ENCODE data around the gene BNIP5.

BNIP5 gene

GRCh38 chr6:36337814-36338213 is 1.1 kb upstream of the BNIP5 start:
- Histone ChIP-seq H4K20me1 (ENCODE audit: insufficient read depth, low read length) (no peaks in the 10 kb centered on the region), H3K4me1 (ENCODE audit: low read length) (peaks cover 52% of the 10 kb centered on the region), H3K27me3 (ENCODE audit: low read depth, low read length) (peaks cover 44% of the 10 kb centered on the region), H2AFZ (ENCODE audit: low read depth, low read length) (no peak overlapping the region), H3K9ac (ENCODE audit: low read length) (no peak overlapping the region), H3K27ac (ENCODE audit: low read length) (no peak overlapping the region), H3K4me3 (ENCODE audit: low read length) (no peak overlapping the region), H3K79me2 (ENCODE audit: low read length) (no peaks in the 10 kb centered on the region), H3K36me3 (replicated peaks; ENCODE audit: low read depth, low read length) (no peaks in the 10 kb centered on the region), H3K9me3 (ENCODE audit: insufficient read depth, low read length) (no peaks in the 10 kb centered on the region), H3K4me2 (ENCODE audit: low read length) (no peak overlapping the region)
- TF ChIP-seq EZH2phosphoT487 (IDR thresholded peaks at IDR 0.05; ENCODE audit: low read depth) (no peak), CTCF (IDR thresholded peaks at IDR 0.05; ENCODE audit: low read depth, low read length) (no peak)

- no peaks in the 10 kb centered on the region for H4K20me1 ChIP-seq (ENCODE audit: insufficient read depth, low read length)
- peak overlapping the region; percentile 64 for H3K4me2 ChIP-seq (ENCODE audit: low read length)
- no peak overlapping the region for H3K4me3 ChIP-seq (ENCODE audit: low read length)
- H3K36me3 ChIP-seq (replicated peaks; ENCODE audit: low read depth, low read length) = no peaks in the 10 kb centered on the region
- no peaks in the 10 kb centered on the region for H3K9me3 ChIP-seq (ENCODE audit: insufficient read depth, low read length)
- H2AFZ ChIP-seq (ENCODE audit: low read depth, low read length) = no peak overlapping the region
- peaks cover 46% of the 10 kb centered on the region for H3K4me1 ChIP-seq (ENCODE audit: low read length)
- peaks cover 42% of the 10 kb centered on the region for H3K27me3 ChIP-seq (ENCODE audit: low read depth, low read length)
- no peak overlapping the region for H3K9ac ChIP-seq (ENCODE audit: low read length)
- no peaks in the 10 kb centered on the region for H3K79me2 ChIP-seq (ENCODE audit: low read length)
- no peak overlapping the region for H3K27ac ChIP-seq (ENCODE audit: low read length)
- no peak for TF ChIP-seq CTCF (IDR thresholded peaks at IDR 0.05; ENCODE audit: low read depth, low read length)
- TF ChIP-seq EZH2phosphoT487 (IDR thresholded peaks at IDR 0.05; ENCODE audit: low read depth) = no peak
Measured at GRCh38 chr6:36336208-36336710, 429 bp downstream of the BNIP5 start.

- no peak for TF ChIP-seq CTCF (IDR thresholded peaks at IDR 0.05; ENCODE audit: low read depth, low read length)
- no peak for TF ChIP-seq EZH2phosphoT487 (IDR thresholded peaks at IDR 0.05; ENCODE audit: low read depth)
- Histone ChIP-seq H3K4me3 (ENCODE audit: low read length) (no peak overlapping the region), H3K27ac (ENCODE audit: low read length) (no peak overlapping the region), H2AFZ (ENCODE audit: low read depth, low read length) (no peak overlapping the region), H3K9ac (ENCODE audit: low read length) (no peak overlapping the region), H3K4me2 (ENCODE audit: low read length) (no peak overlapping the region), H3K79me2 (ENCODE audit: low read length) (no peaks in the 10 kb centered on the region), H3K9me3 (ENCODE audit: insufficient read depth, low read length) (no peaks in the 10 kb centered on the region), H3K27me3 (ENCODE audit: low read depth, low read length) (peaks cover 42% of the 10 kb centered on the region), H4K20me1 (ENCODE audit: insufficient read depth, low read length) (no peaks in the 10 kb centered on the region), H3K36me3 (replicated peaks; ENCODE audit: low read depth, low read length) (no peaks in the 10 kb centered on the region), H3K4me1 (ENCODE audit: low read length) (peaks cover 41% of the 10 kb centered on the region)
Measured at GRCh38 chr6:36335465-36336207, 1.1 kb downstream of the BNIP5 start.

- no peak overlapping the region for H3K27ac ChIP-seq (ENCODE audit: low read length)
- no peaks in the 10 kb centered on the region for H3K79me2 ChIP-seq (ENCODE audit: low read length)
- H3K9me3 ChIP-seq (ENCODE audit: insufficient read depth, low read length) = no peaks in the 10 kb centered on the region
- H3K27me3 ChIP-seq (ENCODE audit: low read depth, low read length) = peaks cover 36% of the 10 kb centered on the region
- H3K4me2 ChIP-seq (ENCODE audit: low read length) = no peak overlapping the region
- no peak overlapping the region for H2AFZ ChIP-seq (ENCODE audit: low read depth, low read length)
- H3K9ac ChIP-seq (ENCODE audit: low read length) = no peak overlapping the region
- H3K4me3 ChIP-seq (ENCODE audit: low read length) = no peak overlapping the region
- TF ChIP-seq EZH2phosphoT487 (IDR thresholded peaks at IDR 0.05; ENCODE audit: low read depth) = no peak
- TF ChIP-seq CTCF (IDR thresholded peaks at IDR 0.05; ENCODE audit: low read depth, low read length) = no peak
- H4K20me1 ChIP-seq (ENCODE audit: insufficient read depth, low read length) = no peaks in the 10 kb centered on the region
- H3K36me3 ChIP-seq (replicated peaks; ENCODE audit: low read depth, low read length) = no peaks in the 10 kb centered on the region
- H3K4me1 ChIP-seq (ENCODE audit: low read length) = peaks cover 38% of the 10 kb centered on the region
Measured at GRCh38 chr6:36334832-36335459, 1.7 kb downstream of the BNIP5 start.
